Upper lobe of left lung (tissue), 4 donors: Measurements from ENCODE around the gene PCOLCE2.

Experiments
- POLR2AphosphoS5 ChIP-seq, 2 donors: sonication (generic); formaldehyde crosslinking; IDR thresholded peaks; one replicate each; pipeline ENCODE4 v1.5.1; 2017; ENCODE audit warnings: antibody characterized with exemption in 2 of 2
- TF ChIP-seq, protein P1 (sequence below), 6 experiments: fragments of 450-650 bp in 4 of 6; fragments of 200-600 bp in 2 of 6; sonication (generic) in 2 of 6; IDR thresholded peaks; one replicate each; pipeline ENCODE4 v1.5.1; 2016 to 2019; ENCODE audit warnings: antibody characterized with exemption in 6 of 6

- TF ChIP-seq, protein P1, sequence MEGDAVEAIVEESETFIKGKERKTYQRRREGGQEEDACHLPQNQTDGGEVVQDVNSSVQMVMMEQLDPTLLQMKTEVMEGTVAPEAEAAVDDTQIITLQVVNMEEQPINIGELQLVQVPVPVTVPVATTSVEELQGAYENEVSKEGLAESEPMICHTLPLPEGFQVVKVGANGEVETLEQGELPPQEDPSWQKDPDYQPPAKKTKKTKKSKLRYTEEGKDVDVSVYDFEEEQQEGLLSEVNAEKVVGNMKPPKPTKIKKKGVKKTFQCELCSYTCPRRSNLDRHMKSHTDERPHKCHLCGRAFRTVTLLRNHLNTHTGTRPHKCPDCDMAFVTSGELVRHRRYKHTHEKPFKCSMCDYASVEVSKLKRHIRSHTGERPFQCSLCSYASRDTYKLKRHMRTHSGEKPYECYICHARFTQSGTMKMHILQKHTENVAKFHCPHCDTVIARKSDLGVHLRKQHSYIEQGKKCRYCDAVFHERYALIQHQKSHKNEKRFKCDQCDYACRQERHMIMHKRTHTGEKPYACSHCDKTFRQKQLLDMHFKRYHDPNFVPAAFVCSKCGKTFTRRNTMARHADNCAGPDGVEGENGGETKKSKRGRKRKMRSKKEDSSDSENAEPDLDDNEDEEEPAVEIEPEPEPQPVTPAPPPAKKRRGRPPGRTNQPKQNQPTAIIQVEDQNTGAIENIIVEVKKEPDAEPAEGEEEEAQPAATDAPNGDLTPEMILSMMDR (IDR thresholded peaks at IDR 0.05) = no peak
- TF ChIP-seq POLR2AphosphoS5 (IDR thresholded peaks at IDR 0.05) = no peak
These were observed 46.0 kb upstream of the PCOLCE2 start for GRCh38 chr3:142934887-142935269.
